Measurements from ENCODE around the gene MYPOP.

GRCh38 chr19:45854167-45854778 is 48.1 kb downstream of the MYPOP start:
- TF ChIP-seq, protein P1, sequence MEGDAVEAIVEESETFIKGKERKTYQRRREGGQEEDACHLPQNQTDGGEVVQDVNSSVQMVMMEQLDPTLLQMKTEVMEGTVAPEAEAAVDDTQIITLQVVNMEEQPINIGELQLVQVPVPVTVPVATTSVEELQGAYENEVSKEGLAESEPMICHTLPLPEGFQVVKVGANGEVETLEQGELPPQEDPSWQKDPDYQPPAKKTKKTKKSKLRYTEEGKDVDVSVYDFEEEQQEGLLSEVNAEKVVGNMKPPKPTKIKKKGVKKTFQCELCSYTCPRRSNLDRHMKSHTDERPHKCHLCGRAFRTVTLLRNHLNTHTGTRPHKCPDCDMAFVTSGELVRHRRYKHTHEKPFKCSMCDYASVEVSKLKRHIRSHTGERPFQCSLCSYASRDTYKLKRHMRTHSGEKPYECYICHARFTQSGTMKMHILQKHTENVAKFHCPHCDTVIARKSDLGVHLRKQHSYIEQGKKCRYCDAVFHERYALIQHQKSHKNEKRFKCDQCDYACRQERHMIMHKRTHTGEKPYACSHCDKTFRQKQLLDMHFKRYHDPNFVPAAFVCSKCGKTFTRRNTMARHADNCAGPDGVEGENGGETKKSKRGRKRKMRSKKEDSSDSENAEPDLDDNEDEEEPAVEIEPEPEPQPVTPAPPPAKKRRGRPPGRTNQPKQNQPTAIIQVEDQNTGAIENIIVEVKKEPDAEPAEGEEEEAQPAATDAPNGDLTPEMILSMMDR (IDR thresholded peaks at IDR 0.05; ENCODE audit: low read depth, low read length): no peak
- no peak for TF ChIP-seq EZH2phosphoT487 (IDR thresholded peaks at IDR 0.05; ENCODE audit: low read depth)

Measured in OCI-LY3 (cell line).